Astrocyte (in vitro differentiated cells and primary cell): ENCODE results near the gene ETV3. TPM values are rescaled to one million over a fixed set of nuclear protein-coding genes. Genes with fewer than 3 reads are reported as not detected.

ENCODE experiments used
- DNase-seq: peaks from one replicate; pipeline ENCODE4 v3.0.0-alpha.2; 2010; ENCODE audit warnings: low read depth
- FAIRE-seq: peaks from 2 replicates; lab custom pipeline; 2011; peaks lifted over from hg19 to GRCh38; lab: Jason Lieb, UNC
- H2AFZ ChIP-seq: 2 replicates; pipeline ENCODE4 v1.6.0; 2012; ENCODE audit warnings: low read depth, low read length, inconsistent platforms
- H3K27ac ChIP-seq: 2 replicates; pipeline ENCODE4 v1.5.1; 2011; ENCODE audit warnings: low read depth, low read length, inconsistent platforms
- H3K27me3 ChIP-seq: 2 replicates; pipeline ENCODE4 v1.6.0; 2011; ENCODE audit warnings: low read length, inconsistent platforms; ENCODE audit not compliant: insufficient read depth
- H3K36me3 ChIP-seq: 2 replicates; pipeline ENCODE4 v1.5.1; 2011; ENCODE audit warnings: low read length, inconsistent platforms; ENCODE audit not compliant: insufficient read depth
- H3K4me1 ChIP-seq: 2 replicates; pipeline ENCODE4 v1.5.1; 2011; ENCODE audit warnings: low read length, inconsistent platforms; ENCODE audit not compliant: insufficient read depth
- H3K4me2 ChIP-seq: 2 replicates; pipeline ENCODE4 v1.6.0; 2012; ENCODE audit warnings: low read length, inconsistent platforms
- H3K4me3 ChIP-seq: 2 replicates; pipeline ENCODE4 v1.5.1; 2011; ENCODE audit warnings: low read depth, mild to moderate bottlenecking, low read length, inconsistent platforms; ENCODE audit not compliant: insufficient read depth
- H3K79me2 ChIP-seq: 2 replicates; pipeline ENCODE4 v1.6.0; 2012; ENCODE audit warnings: mild to moderate bottlenecking, low read length, inconsistent platforms; ENCODE audit not compliant: insufficient read depth
- H3K9ac ChIP-seq: 2 replicates; pipeline ENCODE4 v1.6.0; 2012; ENCODE audit warnings: mild to moderate bottlenecking, low read length, inconsistent platforms
- H3K9me3 ChIP-seq: 2 replicates; pipeline ENCODE4 v1.5.1; 2012; ENCODE audit warnings: low read depth, mild to moderate bottlenecking, low read length, inconsistent platforms; ENCODE audit not compliant: insufficient read depth
- H4K20me1 ChIP-seq: 2 replicates; pipeline ENCODE4 v1.6.0; 2012; ENCODE audit warnings: low read length, inconsistent platforms; ENCODE audit not compliant: insufficient read depth
- H3K27ac Mint-ChIP-seq: one replicate; pipeline ENCODE4 v1.8.0; 2021; ENCODE audit warnings: mild to moderate bottlenecking, mixed read lengths; ENCODE audit not compliant: unreplicated experiment
- H3K27me3 Mint-ChIP-seq: one replicate; pipeline ENCODE4 v1.8.0; 2021; ENCODE audit warnings: low read depth, mixed read lengths; ENCODE audit not compliant: unreplicated experiment
- H3K36me3 Mint-ChIP-seq: one replicate; pipeline ENCODE4 v1.8.0; 2021; ENCODE audit warnings: low read depth, mixed read lengths; ENCODE audit not compliant: unreplicated experiment
- H3K4me1 Mint-ChIP-seq: one replicate; pipeline ENCODE4 v1.8.0; 2021; ENCODE audit warnings: low read depth, mixed read lengths; ENCODE audit not compliant: unreplicated experiment
- H3K4me3 Mint-ChIP-seq: one replicate; pipeline ENCODE4 v1.8.0; 2021; ENCODE audit warnings: mild to moderate bottlenecking, moderate library complexity, mixed read lengths; ENCODE audit not compliant: unreplicated experiment
- H3K9me3 Mint-ChIP-seq: one replicate; pipeline ENCODE4 v1.8.0; 2021; ENCODE audit warnings: mild to moderate bottlenecking, mixed read lengths; ENCODE audit not compliant: unreplicated experiment
- EZH2 ChIP-seq: IDR thresholded peaks from 2 replicates; pipeline ENCODE4 v1.6.1; 2012; ENCODE audit warnings: mild to moderate bottlenecking, low read length, inconsistent platforms; ENCODE audit not compliant: insufficient read depth
- total RNA-seq: library from RNA; stranded (reverse); gene quantifications from 2 replicates; pipeline ENCODE4 v1.2.1, GENCODE V29; 2021
- TF ChIP-seq, protein P1 (sequence below): IDR thresholded peaks from 2 replicates; pipeline ENCODE4 v1.5.1; 2011; ENCODE audit warnings: low read depth, mild to moderate bottlenecking, inconsistent platforms, low read length, moderate library complexity; ENCODE audit not compliant: insufficient read depth

ETV3 gene
- total RNA-seq, 1 donor from 2014 or later = 37.5 TPM

GRCh38 chr1:157073944-157074685 lies 64.1 kb downstream of the ETV3 start:
- Histone ChIP-seq H3K9ac (no peak overlapping the region), H3K27me3 (peaks cover 6% of the 10 kb centered on the region), H4K20me1 (no peaks in the 10 kb centered on the region), H3K36me3 (no peaks in the 10 kb centered on the region), H3K4me1 (no peaks in the 10 kb centered on the region), H3K9me3 (no peaks in the 10 kb centered on the region), H3K4me2 (peak overlapping the region; percentile 50), H2AFZ (peak overlapping the region; percentile 63), H3K4me3 (no peak overlapping the region), H3K27ac (no peak overlapping the region), H3K79me2 (no peaks in the 10 kb centered on the region)
- no peak overlapping the region for H3K4me3 Mint-ChIP-seq
- H3K27me3 Mint-ChIP-seq = peaks cover 8% of the 10 kb centered on the region
- H3K27ac Mint-ChIP-seq = no peak overlapping the region
- no peak for FAIRE-seq
- no peak for TF ChIP-seq EZH2
- TF ChIP-seq, protein P1, sequence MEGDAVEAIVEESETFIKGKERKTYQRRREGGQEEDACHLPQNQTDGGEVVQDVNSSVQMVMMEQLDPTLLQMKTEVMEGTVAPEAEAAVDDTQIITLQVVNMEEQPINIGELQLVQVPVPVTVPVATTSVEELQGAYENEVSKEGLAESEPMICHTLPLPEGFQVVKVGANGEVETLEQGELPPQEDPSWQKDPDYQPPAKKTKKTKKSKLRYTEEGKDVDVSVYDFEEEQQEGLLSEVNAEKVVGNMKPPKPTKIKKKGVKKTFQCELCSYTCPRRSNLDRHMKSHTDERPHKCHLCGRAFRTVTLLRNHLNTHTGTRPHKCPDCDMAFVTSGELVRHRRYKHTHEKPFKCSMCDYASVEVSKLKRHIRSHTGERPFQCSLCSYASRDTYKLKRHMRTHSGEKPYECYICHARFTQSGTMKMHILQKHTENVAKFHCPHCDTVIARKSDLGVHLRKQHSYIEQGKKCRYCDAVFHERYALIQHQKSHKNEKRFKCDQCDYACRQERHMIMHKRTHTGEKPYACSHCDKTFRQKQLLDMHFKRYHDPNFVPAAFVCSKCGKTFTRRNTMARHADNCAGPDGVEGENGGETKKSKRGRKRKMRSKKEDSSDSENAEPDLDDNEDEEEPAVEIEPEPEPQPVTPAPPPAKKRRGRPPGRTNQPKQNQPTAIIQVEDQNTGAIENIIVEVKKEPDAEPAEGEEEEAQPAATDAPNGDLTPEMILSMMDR = peak; percentile 25
- H3K4me1 Mint-ChIP-seq = no peaks in the 10 kb centered on the region
- DNase-seq = peak; percentile 10
- H3K9me3 Mint-ChIP-seq = peaks cover 2% of the 10 kb centered on the region
- no peaks in the 10 kb centered on the region for H3K36me3 Mint-ChIP-seq

Other genes starting within 250 kb of the ETV3 start
- 8.5 and 17.3 TPM in 2 replicates for gene PEAR1, start 244.7 kb downstream of the ETV3 start, total RNA-seq
- 0.14 TPM in 1 of 2 replicates, not detected in the other for gene LRRC71, start 217.8 kb downstream of the ETV3 start, total RNA-seq
- gene ARHGEF11, start 92.7 kb downstream of the ETV3 start, total RNA-seq = 24.4 and 29.2 TPM in 2 replicates
- not detected in 2 replicates for gene ETV3L, start 38.6 kb downstream of the ETV3 start, total RNA-seq